Small intestine (tissue), 7 donors: ENCODE measurements around the gene PARD3. TPM values are rescaled to one million over a fixed set of nuclear protein-coding genes. Genes with fewer than 3 reads are reported as not detected.

Source experiments
- DNase-seq, 2 donors: peaks; one replicate each; pipeline versions ENCODE4 v3.0.0 to v3.0.0-alpha.2; 2013
- FAIRE-seq: peaks from 2 replicates; lab custom pipeline; 2012; peaks lifted over from hg19 to GRCh38; lab: Jason Lieb, UNC
- H3K27ac ChIP-seq, 3 donors: one replicate each; pipeline ENCODE4 v1.5.1; 2013; ENCODE audit warnings: low read length in 2 of 3, mild to moderate bottlenecking in 2 of 3, control low read depth in 1 of 3, inconsistent platforms in 1 of 3, low read depth in 1 of 3, moderate library complexity in 1 of 3
- H3K27me3 ChIP-seq, 3 donors: one replicate each; pipeline ENCODE4 v1.6.1; 2013; ENCODE audit warnings: low read length in 3 of 3, inconsistent platforms in 1 of 3; ENCODE audit not compliant: control insufficient read depth in 3 of 3, insufficient read depth in 3 of 3
- H3K36me3 ChIP-seq, 3 donors: one replicate each; pipeline ENCODE4 v1.6.1; 2013; ENCODE audit warnings: low read length in 3 of 3, inconsistent platforms in 1 of 3, low read depth in 1 of 3, mild to moderate bottlenecking in 1 of 3, moderate library complexity in 1 of 3; ENCODE audit not compliant: control insufficient read depth in 3 of 3, insufficient read depth in 2 of 3
- H3K4me1 ChIP-seq, 3 donors: one replicate each; pipeline ENCODE4 v1.6.1; 2013; ENCODE audit warnings: low read length in 2 of 3, inconsistent platforms in 1 of 3, low read depth in 1 of 3, mild to moderate bottlenecking in 1 of 3, moderate library complexity in 1 of 3; ENCODE audit not compliant: control insufficient read depth in 3 of 3, insufficient read depth in 2 of 3
- H3K4me3 ChIP-seq, 3 donors: one replicate each; pipeline ENCODE4 v1.5.1; 2013; ENCODE audit warnings: low read length in 3 of 3, control low read depth in 1 of 3, inconsistent platforms in 1 of 3, low read depth in 1 of 3, mild to moderate bottlenecking in 1 of 3, moderate library complexity in 1 of 3
- H3K9me3 ChIP-seq, 2 donors: one replicate each; pipeline ENCODE4 v1.6.1; 2013; ENCODE audit warnings: low read depth in 1 of 2, low read length in 1 of 2; ENCODE audit not compliant: control insufficient read depth in 2 of 2, insufficient read depth in 1 of 2
- WGBS, 3 donors: extraction: QIAGEN DNeasy Blood & Tissue Kit; methylation state at CpG; one replicate each; pipeline ENCODE4 v1.1.7; 2013; 5-methylcytosine and 5-hydroxymethylcytosine counted together
- polyA plus RNA-seq, 4 donors: library from polyadenylated mRNA; stranded (reverse) in 3 of 4; unstranded in 1 of 4; fragments of 200-250 nt in 3 of 4; fragments of 120-200 nt in 1 of 4; gene quantifications; one replicate each; pipeline versions ENCODE4 v1.2.1 to v1.2.3, GENCODE V29; 2013
- donor health status: healthy with polysubstance abuse.
- donor health status: control.
- donor health status: control.
- donor health status: Bipolar disorder and iron deficiency.
- donor health status: healthy.

Gene PARD3
- polyA plus RNA-seq, 4 donors: 14.3 to 24.3 (median 15.5) TPM

DNA sequence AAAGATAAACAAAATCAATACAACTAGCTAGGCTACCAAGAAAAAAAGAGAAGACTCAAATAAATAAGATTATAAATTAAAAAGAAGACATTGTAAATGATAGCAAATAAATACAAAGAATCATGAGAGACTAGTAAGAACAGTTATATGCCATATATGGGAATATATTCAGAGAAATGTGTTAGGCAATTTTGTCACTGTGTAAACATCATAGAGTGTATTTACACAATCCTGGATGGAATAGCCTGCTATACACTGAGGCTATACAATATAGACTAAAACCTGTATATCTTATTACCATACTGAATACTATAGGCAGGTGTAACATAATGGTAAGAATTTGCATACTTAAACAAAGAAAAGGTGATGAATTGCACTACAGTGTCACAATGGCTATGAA is 717.4 kb downstream of the PARD3 start:
- Histone ChIP-seq H3K27ac (no peak overlapping the region), H3K4me3 (no peak overlapping the region), H3K9me3 (peaks cover 0 to 18% of the 10 kb centered on the region in 2 donors), H3K36me3 (no peaks in the 10 kb centered on the region), H3K27me3 (no peaks in the 10 kb centered on the region), H3K4me1 (no peaks in the 10 kb centered on the region)
- DNase-seq (no peak), FAIRE-seq (no peak)

DNA sequence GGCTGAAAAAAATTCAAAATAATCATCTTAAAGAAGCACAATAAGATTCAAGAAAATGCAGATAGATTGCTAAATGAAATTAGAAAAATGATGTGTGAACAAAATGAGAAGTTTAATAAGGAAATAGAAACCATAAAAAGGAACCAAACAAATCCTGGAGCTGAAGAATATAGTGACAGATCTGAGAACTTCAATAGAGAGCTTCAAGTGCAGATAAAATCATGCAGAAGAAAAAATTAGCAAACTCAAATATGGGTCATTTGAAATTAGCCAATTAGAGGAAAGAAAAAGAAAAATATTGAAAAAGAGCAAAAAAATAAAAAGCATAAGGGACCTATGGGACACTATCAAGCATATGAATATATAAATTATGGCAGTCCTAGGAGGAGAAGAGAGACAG is 720.1 kb downstream of the PARD3 start:
- FAIRE-seq (no peak), DNase-seq (no peak)
- Histone ChIP-seq H3K9me3 (peaks cover 0 to 18% of the 10 kb centered on the region in 2 donors), H3K4me1 (no peaks in the 10 kb centered on the region), H3K27me3 (no peaks in the 10 kb centered on the region), H3K36me3 (no peaks in the 10 kb centered on the region), H3K27ac (no peak overlapping the region), H3K4me3 (no peak overlapping the region)

DNA sequence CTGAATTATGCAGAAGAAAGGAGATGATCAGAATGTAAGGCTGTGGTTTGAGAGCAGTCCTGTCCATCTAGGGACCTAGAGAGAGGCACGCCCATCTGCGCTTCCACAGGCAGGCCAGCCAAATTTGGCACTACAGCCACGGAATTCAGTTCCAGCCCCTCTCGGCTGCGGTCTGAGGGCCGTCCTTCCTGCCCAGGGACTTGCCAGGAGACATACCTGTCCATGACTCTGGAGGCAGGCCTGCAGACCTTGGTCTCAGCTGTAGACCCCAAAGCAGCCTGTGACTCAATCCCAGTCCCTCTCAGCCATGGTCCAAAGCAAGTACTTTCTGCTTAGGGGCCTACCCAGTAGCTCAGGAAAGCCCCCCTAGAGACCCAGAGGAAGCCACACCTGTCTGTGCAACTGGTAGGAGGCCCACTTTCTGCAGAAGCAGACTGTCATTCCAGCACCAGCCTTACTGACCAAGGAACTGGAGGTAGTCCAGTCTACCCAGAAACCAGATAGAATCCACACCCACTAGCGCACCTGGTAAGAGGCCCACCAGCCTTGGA is 720.9 kb downstream of the PARD3 start:
- Histone ChIP-seq H3K9me3 (peaks cover 0 to 13% of the 10 kb centered on the region in 2 donors), H3K36me3 (no peaks in the 10 kb centered on the region), H3K27me3 (no peaks in the 10 kb centered on the region), H3K4me1 (no peaks in the 10 kb centered on the region), H3K27ac (no peak overlapping the region), H3K4me3 (no peak overlapping the region)
- FAIRE-seq: no peak
- DNase-seq: no peak
- 85 to 91% (median 87%) methylated on average over 7 of the region's 7 CpGs for WGBS, 3 donors

- H3K36me3 ChIP-seq: no peaks in the 10 kb centered on the region
- 88 to 91% (median 89%) methylated on average over 1 of the region's 1 CpG for WGBS, 3 donors
- FAIRE-seq (no peak), DNase-seq (no peak)
- no peaks in the 10 kb centered on the region for H3K4me1 ChIP-seq
- H3K27me3 ChIP-seq: no peaks in the 10 kb centered on the region
- peaks cover 0 to 7% of the 10 kb centered on the region in 2 donors for H3K9me3 ChIP-seq
- no peak overlapping the region for H3K4me3 ChIP-seq
- H3K27ac ChIP-seq: no peak overlapping the region
Measured at GRCh38 chr10:34092891-34093290, 722.2 kb downstream of the PARD3 start.

DNA sequence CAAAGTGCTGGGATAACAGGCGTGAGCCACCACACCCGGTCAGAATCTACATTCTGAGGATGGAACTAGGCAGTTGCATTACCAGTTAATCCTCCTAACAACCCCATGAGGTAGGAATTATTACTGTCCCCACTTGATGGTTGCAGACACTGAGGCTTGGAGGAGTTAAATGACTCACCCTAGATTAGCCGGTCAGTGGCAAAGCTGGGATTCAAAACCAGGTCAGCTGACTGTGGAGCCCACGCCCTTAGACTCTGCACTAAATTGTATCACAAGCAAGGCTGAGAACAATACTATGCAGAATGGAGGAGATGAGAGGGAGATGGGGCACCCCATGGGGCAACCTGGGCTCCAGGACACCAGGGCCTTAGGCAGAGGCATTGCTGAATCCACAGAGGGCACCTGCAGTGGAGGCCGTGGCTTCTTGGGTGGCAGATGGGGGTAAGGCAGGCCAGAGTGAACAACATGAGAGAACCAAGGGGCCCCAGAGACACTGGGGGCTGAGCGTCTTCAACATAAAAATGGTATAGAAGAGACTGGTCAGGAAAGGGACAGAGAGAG is 723.4 kb downstream of the PARD3 start:
- DNase-seq: no peak
- Histone ChIP-seq H3K27me3 (no peaks in the 10 kb centered on the region), H3K4me3 (no peak overlapping the region), H3K27ac (no peak overlapping the region), H3K36me3 (no peaks in the 10 kb centered on the region), H3K4me1 (no peaks in the 10 kb centered on the region), H3K9me3 (peaks cover 0 to 7% of the 10 kb centered on the region in 2 donors)
- FAIRE-seq: no peak
- WGBS, 3 donors: 82 to 90% (median 86%) methylated on average over 6 of the region's 6 CpGs

- WGBS, 3 donors: 86 to 94% (median 88%) methylated on average over 6 of the region's 6 CpGs
- H3K27me3 ChIP-seq: no peaks in the 10 kb centered on the region
- H3K27ac ChIP-seq: no peak overlapping the region
- no peaks in the 10 kb centered on the region for H3K4me1 ChIP-seq
- FAIRE-seq: no peak
- no peak overlapping the region for H3K4me3 ChIP-seq
- H3K36me3 ChIP-seq: no peaks in the 10 kb centered on the region
- peaks cover 0 to 8% of the 10 kb centered on the region in 2 donors for H3K9me3 ChIP-seq
- no peak for DNase-seq
Measured at GRCh38 chr10:34089253-34089652, 725.8 kb downstream of the PARD3 start.

GRCh38 chr10:34088208-34088794 is 726.8 kb downstream of the PARD3 start:
- Histone ChIP-seq H3K4me1 (no peaks in the 10 kb centered on the region), H3K27ac (no peak overlapping the region), H3K36me3 (no peaks in the 10 kb centered on the region), H3K9me3 (peaks cover 0 to 14% of the 10 kb centered on the region in 2 donors), H3K4me3 (no peak overlapping the region), H3K27me3 (no peaks in the 10 kb centered on the region)
- no peak for DNase-seq
- FAIRE-seq: no peak
- WGBS, 3 donors: 86 to 95% (median 88%) methylated on average over 9 of the region's 9 CpGs

DNA sequence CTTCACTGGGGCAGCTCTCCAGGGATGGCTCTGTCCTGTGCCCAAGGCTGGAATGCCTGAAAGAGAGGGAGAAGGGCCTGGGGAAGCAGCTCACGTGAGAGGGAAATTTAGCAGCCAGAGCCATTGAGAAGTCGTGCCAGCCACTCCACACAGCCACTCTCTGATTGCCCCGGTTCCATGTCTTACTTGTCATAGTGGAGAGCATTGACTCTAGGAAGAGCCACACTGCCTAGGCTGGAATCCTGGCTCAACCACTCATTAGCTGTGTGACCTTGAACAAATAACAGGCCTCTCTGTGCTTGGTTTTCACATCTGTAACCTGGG is 728.0 kb downstream of the PARD3 start:
- Histone ChIP-seq H3K4me3 (no peak overlapping the region), H3K4me1 (no peaks in the 10 kb centered on the region), H3K36me3 (no peaks in the 10 kb centered on the region), H3K27me3 (no peaks in the 10 kb centered on the region), H3K27ac (no peak overlapping the region), H3K9me3 (peaks cover 0 to 18% of the 10 kb centered on the region in 2 donors)
- DNase-seq (no peak), FAIRE-seq (no peak)
- 84 to 90% (median 89%) methylated on average over 3 of the region's 3 CpGs for WGBS, 3 donors

GRCh38 chr10:34083567-34083966 is 731.5 kb downstream of the PARD3 start:
- Histone ChIP-seq H3K9me3 (peaks cover 0 to 18% of the 10 kb centered on the region in 2 donors), H3K4me3 (no peak overlapping the region), H3K4me1 (no peaks in the 10 kb centered on the region), H3K27ac (no peak overlapping the region), H3K27me3 (no peaks in the 10 kb centered on the region), H3K36me3 (no peaks in the 10 kb centered on the region)
- FAIRE-seq (no peak), DNase-seq (no peak)
- 94 to 98% (median 95%) methylated on average over 2 of the region's 2 CpGs for WGBS, 3 donors
